ENCODE results near the gene DNAJC17.
A peak's percentile ranks its signal among the peaks of the same experiment; 100 is the strongest.

Gene DNAJC17

DNA sequence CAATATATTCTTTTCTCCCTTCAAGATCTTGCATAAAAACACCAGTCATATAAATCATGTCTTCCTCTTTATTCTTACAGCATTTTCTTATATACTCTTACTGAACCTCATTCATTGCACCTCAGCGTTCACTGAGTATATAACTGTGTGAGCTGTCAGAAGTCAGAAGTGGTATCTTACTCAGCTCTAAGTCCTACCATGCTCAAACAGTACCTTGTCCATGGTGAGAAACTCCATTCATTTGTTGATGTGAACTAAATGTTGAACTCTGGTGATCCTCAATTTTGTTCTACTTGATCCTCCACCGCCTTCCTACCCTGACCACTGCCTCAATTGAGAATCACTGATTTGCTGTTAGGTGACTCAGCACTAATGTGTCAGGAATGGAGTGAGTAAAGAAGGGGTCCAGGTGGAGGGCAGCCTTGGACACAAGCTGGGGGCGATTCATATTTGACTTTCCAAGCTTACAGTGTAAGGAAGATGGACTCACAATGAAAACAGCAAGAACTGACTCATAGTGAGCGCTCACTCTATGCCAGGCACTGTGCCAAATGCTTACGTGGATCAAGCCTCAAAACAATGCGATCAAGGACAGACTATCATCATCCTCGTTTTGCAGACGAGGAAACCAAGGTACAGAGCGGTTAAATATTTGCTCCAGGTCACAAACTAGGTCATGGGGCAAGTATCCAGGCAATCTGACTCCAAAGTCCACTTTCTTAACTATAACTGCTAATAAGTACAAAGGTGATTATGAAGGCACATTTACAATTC, 13.9 kb downstream of the DNAJC17 start:
- Histone ChIP-seq H3K27me3 (ENCODE audit: low read depth) (no peaks in the 10 kb centered on the region), H3K9me3 (no peaks in the 10 kb centered on the region), H3K4me3 (no peak overlapping the region), H3K36me3 (replicated peaks) (peaks cover 4% of the 10 kb centered on the region; the same call in 1 of the 2 replicates), H3K4me1 (peaks cover 5% of the 10 kb centered on the region)
- in situ Hi-C loops (cut with MboI; ENCODE audit: low sequenced_read_pairs): no loop called here
- DNase-seq (ENCODE audit: low spot score in 2 of 2): no peak

DNA sequence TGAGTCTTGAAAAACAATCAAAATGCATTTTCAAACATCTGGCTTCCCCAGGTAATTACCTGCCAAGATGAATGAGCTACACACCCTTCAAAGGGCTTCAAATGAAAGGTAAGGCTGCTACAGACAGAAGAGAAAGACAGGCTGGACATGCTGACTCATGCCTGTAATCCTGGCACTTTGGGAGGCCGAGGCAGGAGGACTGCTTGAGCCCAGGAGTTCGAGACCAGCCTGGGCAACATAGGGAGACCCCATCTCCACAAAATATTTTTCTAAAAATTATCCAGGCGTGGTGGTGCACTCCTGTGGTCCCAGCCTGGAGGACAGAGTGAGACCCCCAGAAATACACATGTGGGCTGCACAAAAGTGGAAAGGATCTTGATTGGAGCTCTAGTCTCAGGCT, 14.9 kb downstream of the DNAJC17 start:
- Histone ChIP-seq H3K27me3 (ENCODE audit: low read depth) (no peaks in the 10 kb centered on the region), H3K4me3 (no peak overlapping the region), H3K9me3 (no peaks in the 10 kb centered on the region), H3K36me3 (replicated peaks) (peaks cover 4% of the 10 kb centered on the region; the same call in 1 of the 2 replicates), H3K4me1 (no peaks in the 10 kb centered on the region)
- DNase-seq (ENCODE audit: low spot score in 2 of 2): no peak
- in situ Hi-C loops (cut with MboI; ENCODE audit: low sequenced_read_pairs): no loop called here

DNA sequence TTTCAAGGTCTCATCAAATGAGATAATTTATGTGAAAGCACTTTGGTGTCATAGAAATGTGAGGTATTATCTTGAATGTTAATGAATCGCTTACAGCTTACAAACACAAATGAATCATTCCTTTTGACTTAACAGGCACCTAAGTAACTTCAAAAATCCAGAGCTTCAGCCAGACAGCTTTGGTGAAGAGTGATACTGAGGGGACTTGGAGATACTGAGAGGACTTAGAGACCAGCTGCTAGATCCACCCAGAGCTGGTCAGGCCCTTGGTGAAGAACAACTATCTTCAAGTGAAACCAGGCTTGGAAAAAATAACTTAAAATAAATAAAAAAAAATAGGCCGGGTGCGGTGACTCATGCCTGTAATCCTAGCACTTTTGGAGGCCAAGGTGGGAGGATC, 16.6 kb downstream of the DNAJC17 start:
- DNase-seq (ENCODE audit: low spot score in 2 of 2): no peak
- H3K9me3 ChIP-seq: no peaks in the 10 kb centered on the region

DNA sequence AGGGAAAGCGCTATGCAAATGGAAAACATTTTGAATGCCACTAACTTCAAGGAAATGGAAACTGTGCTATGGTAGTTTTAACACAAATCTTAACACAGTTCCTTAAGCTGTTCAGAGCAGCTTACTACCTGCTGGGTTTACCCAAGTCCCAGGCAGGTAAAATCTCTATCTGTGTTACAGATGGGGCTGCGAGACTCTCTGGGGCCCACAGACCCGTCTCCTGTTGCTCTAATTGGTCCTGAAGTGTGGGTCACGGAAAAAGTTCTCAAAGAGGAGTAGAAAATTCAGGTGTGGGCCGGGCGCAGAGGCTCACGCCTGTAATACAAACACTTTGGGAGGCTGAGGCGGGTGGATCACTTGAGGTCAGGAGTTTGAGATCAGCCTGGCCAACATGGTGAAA, 17.3 kb downstream of the DNAJC17 start:
- Histone ChIP-seq H3K36me3 (replicated peaks) (peaks cover 4% of the 10 kb centered on the region; the same call in 1 of the 2 replicates), H3K9me3 (no peaks in the 10 kb centered on the region), H3K27me3 (ENCODE audit: low read depth) (no peaks in the 10 kb centered on the region), H3K4me1 (no peaks in the 10 kb centered on the region), H3K4me3 (no peak overlapping the region)
- in situ Hi-C loops (cut with MboI; ENCODE audit: low sequenced_read_pairs): no loop called here
- DNase-seq (ENCODE audit: low spot score in 2 of 2): no peak

More for the DNA sequence above, 16.6 kb downstream of the DNAJC17 start:
- no peaks in the 10 kb centered on the region for H3K4me1 ChIP-seq
- no peak overlapping the region for H3K4me3 ChIP-seq
- in situ Hi-C loops (cut with MboI; ENCODE audit: low sequenced_read_pairs): no loop called here
- H3K36me3 ChIP-seq (replicated peaks): peaks cover 4% of the 10 kb centered on the region; the same call in 1 of the 2 replicates
- no peaks in the 10 kb centered on the region for H3K27me3 ChIP-seq (ENCODE audit: low read depth)

DNA sequence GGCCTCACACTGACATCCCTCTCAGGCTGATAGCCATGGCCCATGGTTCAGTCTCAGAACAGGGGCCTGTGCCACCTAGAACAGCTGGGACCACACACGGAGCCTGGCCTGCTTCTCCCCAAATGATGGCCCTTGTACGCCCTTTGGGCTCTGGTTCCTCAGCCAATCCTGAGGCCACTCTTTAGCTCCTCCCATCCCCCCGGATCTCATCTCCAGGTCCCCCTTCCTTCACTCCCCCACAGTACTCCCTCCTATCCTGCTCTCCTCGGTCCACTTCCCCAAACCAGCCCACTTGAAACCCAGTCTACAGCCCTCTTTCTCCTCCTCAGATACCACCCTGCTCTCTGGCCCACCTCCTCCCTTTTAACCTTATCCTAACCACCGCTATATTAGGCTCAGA, 18.2 kb downstream of the DNAJC17 start:
- DNase-seq (ENCODE audit: low spot score in 2 of 2): no peak
- Histone ChIP-seq H3K36me3 (replicated peaks) (peaks cover 4% of the 10 kb centered on the region; the same call in 1 of the 2 replicates), H3K4me1 (no peaks in the 10 kb centered on the region), H3K4me3 (no peak overlapping the region), H3K9me3 (no peaks in the 10 kb centered on the region), H3K27me3 (ENCODE audit: low read depth) (no peaks in the 10 kb centered on the region)
- in situ Hi-C loops (cut with MboI; ENCODE audit: low sequenced_read_pairs): no loop called here

DNA sequence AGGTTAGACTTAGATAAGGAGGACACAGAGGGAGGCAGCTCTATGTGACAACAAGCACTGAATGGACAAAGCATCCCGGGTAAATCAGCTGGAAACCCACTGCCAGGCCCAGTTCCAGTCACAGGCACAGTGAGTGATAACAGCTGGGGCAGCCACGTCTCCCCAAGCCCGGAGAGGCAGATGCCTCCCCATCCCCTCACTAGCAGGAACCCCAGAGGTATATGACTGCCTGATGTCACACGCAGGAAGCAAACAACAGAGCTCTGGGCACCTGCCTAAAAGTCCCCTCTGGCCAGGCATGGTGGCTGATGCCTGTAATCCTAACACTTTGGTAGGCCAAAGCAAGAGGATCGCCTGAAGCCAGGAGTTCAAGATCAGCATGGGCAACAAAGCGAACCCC, 19.3 kb downstream of the DNAJC17 start:
- Histone ChIP-seq H3K36me3 (replicated peaks) (peaks cover 4% of the 10 kb centered on the region; the same call in 1 of the 2 replicates), H3K9me3 (no peaks in the 10 kb centered on the region), H3K4me3 (no peak overlapping the region), H3K27me3 (ENCODE audit: low read depth) (no peaks in the 10 kb centered on the region), H3K4me1 (no peaks in the 10 kb centered on the region)
- DNase-seq (ENCODE audit: low spot score in 2 of 2): no peak
- in situ Hi-C loops (cut with MboI; ENCODE audit: low sequenced_read_pairs): no loop called here

DNA sequence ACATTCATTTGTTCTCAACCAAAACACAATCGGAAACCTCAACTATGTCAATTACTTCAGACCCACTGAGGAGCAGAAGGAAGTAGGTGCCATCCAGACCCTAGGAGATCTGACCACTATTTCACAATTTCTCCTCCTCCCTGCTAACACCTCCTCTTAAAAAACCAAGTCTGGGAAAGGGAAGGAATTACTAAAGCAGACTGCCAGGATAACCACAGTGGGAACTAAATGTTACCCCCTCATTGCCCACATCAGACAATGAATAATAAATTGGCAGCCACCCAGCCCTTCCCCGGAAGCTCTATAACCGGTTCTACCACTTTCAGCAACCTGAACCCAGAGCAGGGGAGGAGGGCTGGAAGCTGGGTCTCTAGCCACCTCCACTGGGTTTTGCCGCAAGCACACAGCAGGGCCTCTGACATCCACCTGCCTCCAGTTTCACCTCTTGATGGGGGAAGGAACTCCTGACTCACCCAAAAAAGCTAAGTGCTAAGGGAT, 19.9 kb downstream of the DNAJC17 start:
- in situ Hi-C loops (cut with MboI; ENCODE audit: low sequenced_read_pairs): no loop called here
- no peaks in the 10 kb centered on the region for H3K9me3 ChIP-seq
- DNase-seq (ENCODE audit: low spot score in 2 of 2): no peak
- peaks cover 4% of the 10 kb centered on the region; the same call in 1 of the 2 replicates for H3K36me3 ChIP-seq (replicated peaks)
- no peaks in the 10 kb centered on the region for H3K4me1 ChIP-seq
- H3K4me3 ChIP-seq: no peak overlapping the region
- H3K27me3 ChIP-seq (ENCODE audit: low read depth): no peaks in the 10 kb centered on the region

DNA sequence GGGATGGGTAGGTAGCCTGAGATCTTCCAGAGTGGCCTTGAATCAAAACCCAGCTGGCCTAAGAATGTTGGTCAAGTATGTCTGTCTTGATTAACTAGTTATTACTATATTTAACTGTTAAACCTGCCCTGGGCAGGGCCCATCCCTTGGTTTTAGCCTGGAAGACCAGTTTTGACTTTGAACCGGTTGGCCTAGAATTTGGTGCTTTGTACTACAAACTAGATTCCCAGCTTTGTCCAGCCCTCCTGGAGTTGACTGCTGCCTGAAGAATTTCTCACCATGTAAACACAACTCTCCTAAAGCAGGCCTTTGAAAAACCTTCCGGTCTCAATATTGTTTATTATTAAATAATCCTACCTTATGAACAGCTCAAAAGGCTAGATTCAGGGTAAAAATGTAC, 21.5 kb downstream of the DNAJC17 start:
- DNase-seq (ENCODE audit: low spot score in 2 of 2): no peak
- in situ Hi-C loops (cut with MboI; ENCODE audit: low sequenced_read_pairs): no loop called here
- Histone ChIP-seq H3K36me3 (replicated peaks) (peaks cover 4% of the 10 kb centered on the region; the same call in 1 of the 2 replicates), H3K9me3 (no peaks in the 10 kb centered on the region), H3K4me1 (no peaks in the 10 kb centered on the region), H3K4me3 (no peak overlapping the region), H3K27me3 (ENCODE audit: low read depth) (no peaks in the 10 kb centered on the region)

DNA sequence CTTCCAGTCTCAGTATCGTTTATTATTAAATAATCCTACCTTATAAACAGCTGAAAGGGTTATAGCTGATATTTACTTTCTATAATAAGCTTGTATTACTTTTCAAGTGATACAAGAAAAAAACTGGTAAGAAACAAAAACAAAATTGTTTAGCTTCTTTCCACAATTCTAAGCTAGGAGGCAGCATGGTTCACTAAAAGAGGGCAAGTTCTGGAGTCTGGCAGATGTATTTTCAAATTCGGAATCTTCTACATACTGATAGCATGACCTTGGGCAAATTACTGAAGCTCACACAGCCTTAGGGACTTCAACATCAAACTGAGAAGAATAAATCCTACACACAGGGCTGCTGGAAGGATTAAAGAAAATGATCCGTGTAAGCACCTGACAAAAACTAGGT, 22.1 kb downstream of the DNAJC17 start:
- Histone ChIP-seq H3K27me3 (ENCODE audit: low read depth) (no peaks in the 10 kb centered on the region), H3K9me3 (no peaks in the 10 kb centered on the region), H3K4me1 (no peaks in the 10 kb centered on the region), H3K4me3 (no peak overlapping the region), H3K36me3 (replicated peaks) (no peaks in the 10 kb centered on the region)
- no peak for DNase-seq (ENCODE audit: low spot score in 2 of 2)
- in situ Hi-C loops (cut with MboI; ENCODE audit: low sequenced_read_pairs): no loop called here

DNA sequence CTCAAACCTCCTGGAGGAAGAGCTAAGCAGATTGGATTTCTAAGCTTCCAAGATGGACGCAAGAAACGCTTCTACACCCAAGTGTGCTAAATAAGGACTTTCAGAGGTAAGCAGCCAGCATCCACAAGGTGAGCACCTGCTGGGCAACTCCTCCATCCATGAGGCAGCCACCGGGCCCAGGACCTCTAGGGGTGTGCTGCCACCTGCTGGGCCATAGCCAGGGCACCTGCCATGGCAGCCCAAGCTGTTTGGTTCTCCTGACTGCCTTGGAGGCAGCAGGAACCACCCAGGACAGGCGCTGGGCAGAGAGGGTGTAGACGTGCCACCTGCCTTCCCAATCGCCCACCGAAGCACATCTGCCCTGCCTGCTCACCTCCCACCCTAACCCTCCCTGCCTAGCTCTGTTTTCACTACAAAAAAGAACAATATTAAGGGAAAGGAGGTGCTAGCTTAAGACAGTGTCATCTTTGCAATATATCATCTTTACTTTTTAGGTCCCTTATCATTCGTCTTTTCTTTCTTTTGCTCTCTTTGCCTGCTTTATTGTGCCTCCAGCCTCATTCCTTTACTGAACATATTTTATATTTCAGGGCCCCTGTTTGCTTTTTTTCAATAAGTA, 24.6 kb downstream of the DNAJC17 start:
- peak; percentile 29 to 74 for DNase-seq (ENCODE audit: low spot score in 2 of 2)
- Histone ChIP-seq H3K9me3 (no peaks in the 10 kb centered on the region), H3K27me3 (ENCODE audit: low read depth) (no peaks in the 10 kb centered on the region), H3K4me1 (no peaks in the 10 kb centered on the region), H3K4me3 (no peak overlapping the region), H3K36me3 (replicated peaks) (peaks cover 13% of the 10 kb centered on the region)
- in situ Hi-C loops (cut with MboI; ENCODE audit: low sequenced_read_pairs): no loop called here

DNA sequence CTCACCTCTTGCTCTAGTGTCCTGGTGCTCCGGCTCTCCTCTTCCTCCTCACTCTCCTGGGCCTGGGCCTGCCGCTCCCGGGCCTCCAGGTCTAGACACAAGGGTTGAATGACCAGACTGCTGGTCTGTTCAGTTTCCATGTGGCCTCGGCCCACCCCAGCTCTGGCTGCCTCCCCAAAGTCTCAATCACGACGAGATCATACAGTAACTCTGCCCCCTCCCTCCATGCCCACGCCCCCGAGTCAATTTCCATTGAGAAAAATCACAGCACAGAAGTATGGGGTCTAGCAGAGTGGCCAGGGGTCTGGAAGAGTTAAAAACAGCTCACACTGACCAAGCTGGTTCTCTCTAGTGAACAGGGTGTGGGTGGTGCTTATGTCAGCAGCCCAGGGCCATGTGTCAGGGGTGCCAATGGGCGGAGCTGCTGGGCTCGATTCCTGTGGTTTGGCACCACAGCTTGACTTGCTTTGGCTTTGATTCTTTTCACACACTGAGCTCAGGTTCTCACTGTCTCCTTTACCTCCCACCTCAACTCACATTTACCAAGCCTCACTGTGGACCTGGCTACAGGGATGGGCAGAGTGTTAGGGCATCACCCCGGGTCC, 30.6 kb downstream of the DNAJC17 start:
- Histone ChIP-seq H3K4me3 (no peak overlapping the region), H3K27me3 (ENCODE audit: low read depth) (no peaks in the 10 kb centered on the region), H3K4me1 (no peaks in the 10 kb centered on the region), H3K36me3 (replicated peaks) (peaks cover 45% of the 10 kb centered on the region), H3K9me3 (no peaks in the 10 kb centered on the region)
- in situ Hi-C loops (cut with MboI; ENCODE audit: low sequenced_read_pairs): no loop called here
- DNase-seq (ENCODE audit: low spot score in 2 of 2): no peak

DNA sequence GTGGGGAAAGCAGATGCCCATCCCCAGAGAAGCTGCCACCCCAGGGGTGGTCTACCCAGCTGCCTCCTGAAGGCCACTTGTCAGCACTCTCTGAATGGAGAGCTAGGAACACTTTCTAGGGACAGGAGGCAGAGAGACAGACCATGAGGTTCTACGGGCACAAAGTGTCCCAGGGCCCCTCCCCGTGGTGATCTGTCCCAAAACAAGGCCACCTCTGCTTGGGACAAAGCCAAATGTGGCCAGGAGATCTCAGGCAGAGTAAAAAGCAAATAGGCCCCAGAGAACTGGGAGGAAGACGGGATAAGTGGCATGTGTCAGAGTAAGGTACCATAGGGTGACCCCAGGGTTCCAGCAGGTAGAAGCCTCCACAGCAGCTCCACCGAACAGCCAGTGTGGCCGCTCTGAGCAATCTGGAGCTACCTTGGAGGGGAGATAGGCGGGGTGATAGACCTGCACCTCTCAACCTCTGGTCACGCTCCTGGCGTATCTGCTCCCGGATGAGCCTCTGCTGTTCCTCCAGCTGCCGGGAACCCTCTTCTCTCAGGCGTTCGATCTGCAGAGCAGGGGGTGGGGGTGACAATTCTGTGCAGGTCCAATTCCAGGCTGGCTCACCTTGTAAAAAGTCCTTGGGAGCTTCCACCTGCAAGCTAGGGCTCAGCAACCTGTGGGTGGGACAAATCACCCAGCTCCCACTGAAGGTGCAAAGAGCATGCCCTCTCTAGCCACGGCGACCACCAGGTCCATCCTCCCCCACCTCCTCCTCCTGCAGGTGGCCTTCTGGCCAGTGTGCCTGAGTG, 31.3 kb downstream of the DNAJC17 start:
- Histone ChIP-seq H3K27me3 (ENCODE audit: low read depth) (no peaks in the 10 kb centered on the region), H3K9me3 (no peaks in the 10 kb centered on the region), H3K36me3 (replicated peaks) (peaks cover 45% of the 10 kb centered on the region), H3K4me3 (no peak overlapping the region), H3K4me1 (no peaks in the 10 kb centered on the region)
- in situ Hi-C loops (cut with MboI; ENCODE audit: low sequenced_read_pairs): no loop called here
- no peak for DNase-seq (ENCODE audit: low spot score in 2 of 2)

DNA sequence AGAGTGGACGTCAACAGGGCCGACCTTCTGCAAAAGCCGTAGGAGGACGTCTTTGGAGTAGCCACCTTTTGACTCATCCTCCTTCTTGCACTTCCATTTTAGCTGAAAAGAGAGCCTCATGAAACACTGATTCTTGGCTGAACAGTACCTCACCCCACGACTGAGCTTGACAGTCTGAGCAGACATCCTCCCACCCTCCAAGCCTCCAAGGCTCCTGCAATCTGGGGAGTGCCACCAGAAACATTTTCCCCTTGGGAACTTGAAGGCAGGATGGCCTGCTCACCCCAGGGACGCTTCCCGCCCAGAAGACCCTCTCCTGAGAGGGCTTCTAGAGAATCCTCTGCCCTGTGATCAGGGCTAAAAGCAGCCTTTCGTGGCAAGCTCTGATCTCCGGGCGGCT, 32.3 kb downstream of the DNAJC17 start:
- H3K4me1 ChIP-seq: no peaks in the 10 kb centered on the region
- peaks cover 45% of the 10 kb centered on the region for H3K36me3 ChIP-seq (replicated peaks)
- no peak for DNase-seq (ENCODE audit: low spot score in 2 of 2)
- no peaks in the 10 kb centered on the region for H3K27me3 ChIP-seq (ENCODE audit: low read depth)
- no peaks in the 10 kb centered on the region for H3K9me3 ChIP-seq
- in situ Hi-C loops (cut with MboI; ENCODE audit: low sequenced_read_pairs): no loop called here
- no peak overlapping the region for H3K4me3 ChIP-seq

All from HAP-1 (cell line).